ENCODE results near the gene COLEC11.

The COLEC11 gene

GRCh38 chr2:3547915-3548314 lies 47.0 kb upstream of the COLEC11 start:
- Histone ChIP-seq H3K36me3 (ENCODE audit: control insufficient read depth in 2 of 2, insufficient read depth in 1 of 2, low read length in 2 of 2) (peaks cover 57 to 97% of the 10 kb centered on the region in 2 experiments), H3K9me3 (ENCODE audit: control insufficient read depth, insufficient read depth, low read depth, low read length) (no peaks in the 10 kb centered on the region), H3K4me1 (ENCODE audit: control insufficient read depth, insufficient read depth, low read length) (no peaks in the 10 kb centered on the region), H3K4me3 (ENCODE audit: low read depth, low read length) (no peak overlapping the region), H3K27ac (ENCODE audit: extremely low read depth, low read depth, low read length) (no peak overlapping the region)
- TF ChIP-seq, protein P1, sequence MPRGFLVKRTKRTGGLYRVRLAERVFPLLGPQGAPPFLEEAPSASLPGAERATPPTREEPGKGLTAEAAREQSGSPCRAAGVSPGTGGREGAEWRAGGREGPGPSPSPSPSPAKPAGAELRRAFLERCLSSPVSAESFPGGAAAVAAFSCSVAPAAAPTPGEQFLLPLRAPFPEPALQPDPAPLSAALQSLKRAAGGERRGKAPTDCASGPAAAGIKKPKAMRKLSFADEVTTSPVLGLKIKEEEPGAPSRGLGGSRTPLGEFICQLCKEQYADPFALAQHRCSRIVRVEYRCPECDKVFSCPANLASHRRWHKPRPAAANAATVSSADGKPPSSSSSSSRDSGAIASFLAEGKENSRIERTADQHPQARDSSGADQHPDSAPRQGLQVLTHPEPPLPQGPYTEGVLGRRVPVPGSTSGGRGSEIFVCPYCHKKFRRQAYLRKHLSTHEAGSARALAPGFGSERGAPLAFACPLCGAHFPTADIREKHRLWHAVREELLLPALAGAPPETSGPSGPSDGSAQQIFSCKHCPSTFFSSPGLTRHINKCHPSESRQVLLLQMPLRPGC (tag by site-specific recombination; IDR thresholded peaks at IDR 0.05) = no peak
- TF ChIP-seq ZNF138 (tag by site-specific recombination; IDR thresholded peaks at IDR 0.05; ENCODE audit: borderline replicate concordance) (no peak), ZNF211 (tag by site-specific recombination; IDR thresholded peaks at IDR 0.05; ENCODE audit: low read depth) (no peak), HOXD13 (CRISPR knock-in tag; IDR thresholded peaks at IDR 0.05; ENCODE audit: borderline replicate concordance) (no peak), KLF16 (tag by site-specific recombination; IDR thresholded peaks at IDR 0.05) (no peak), SP3 (tag by site-specific recombination; IDR thresholded peaks at IDR 0.05) (no peak)
- ChIA-PET CTCF (no interaction called here), POLR2A (interaction anchor here (1.3 kb wide), 1 partner anchor 10 kb away, joined by 5 read pairs; the partner anchor contains the start of gene RNASEH1)

GRCh38 chr2:3553946-3554345 lies 41.0 kb upstream of the COLEC11 start:
- H3K4me3 ChIP-seq (ENCODE audit: low read depth, low read length) = no peak overlapping the region
- TF ChIP-seq, protein P1 (tag by site-specific recombination; IDR thresholded peaks at IDR 0.05) = no peak
- no peak for TF ChIP-seq ZIC2 (tag by site-specific recombination; IDR thresholded peaks at IDR 0.05)
- no peak for TF ChIP-seq ZNF169 (tag by site-specific recombination; IDR thresholded peaks at IDR 0.05)
- no peak for TF ChIP-seq ZNF621 (tag by site-specific recombination; IDR thresholded peaks at IDR 0.05)
- TF ChIP-seq IKZF3 (tag by site-specific recombination; IDR thresholded peaks at IDR 0.05) = no peak
- no peak for TF ChIP-seq ZNF48 (tag by site-specific recombination; IDR thresholded peaks at IDR 0.05)
- TF ChIP-seq ZNF707 (tag by site-specific recombination; IDR thresholded peaks at IDR 0.05) = no peak
- no peak for TF ChIP-seq ZNF221 (tag by site-specific recombination; IDR thresholded peaks at IDR 0.05; ENCODE audit: borderline replicate concordance)
- TF ChIP-seq ZNF311 (tag by site-specific recombination; IDR thresholded peaks at IDR 0.05; ENCODE audit: borderline replicate concordance) = no peak
- peaks cover 44 to 75% of the 10 kb centered on the region in 2 experiments for H3K36me3 ChIP-seq (ENCODE audit: control insufficient read depth in 2 of 2, insufficient read depth in 1 of 2, low read length in 2 of 2)
- no peaks in the 10 kb centered on the region for H3K9me3 ChIP-seq (ENCODE audit: control insufficient read depth, insufficient read depth, low read depth, low read length)
- POLR2A ChIA-PET = interaction anchor here (1.2 kb wide), 1 partner anchor 176 kb away, joined by 3 read pairs; the partner anchor contains the start of gene EIPR1
- CTCF ChIA-PET = interaction anchor here (2.6 kb wide), 1 partner anchor 130 kb away, joined by 9 read pairs; no protein-coding TSS in a partner anchor
- H3K27ac ChIP-seq (ENCODE audit: extremely low read depth, low read depth, low read length) = no peak overlapping the region
- 0 out of 2 replicates have a peak, but pooled peaks cover 3% of the 10 kb centered on the region for H3K4me1 ChIP-seq (ENCODE audit: control insufficient read depth, insufficient read depth, low read length)

GRCh38 chr2:3557639-3558204 lies 37.2 kb upstream of the COLEC11 start:
- H3K36me3 ChIP-seq (ENCODE audit: control insufficient read depth in 2 of 2, insufficient read depth in 1 of 2, low read length in 2 of 2) = peaks cover 24 to 42% of the 10 kb centered on the region in 2 experiments
- no peaks in the 10 kb centered on the region for H3K9me3 ChIP-seq (ENCODE audit: control insufficient read depth, insufficient read depth, low read depth, low read length)
- H3K4me1 ChIP-seq (ENCODE audit: control insufficient read depth, insufficient read depth, low read length) = 0 out of 2 replicates have a peak, but pooled peaks cover 3% of the 10 kb centered on the region
- TF ChIP-seq ZNF214 (tag by site-specific recombination; IDR thresholded peaks at IDR 0.05; ENCODE audit: borderline replicate concordance) (no peak), BCL11A (tag by site-specific recombination; IDR thresholded peaks at IDR 0.05; ENCODE audit: low read depth) (no peak), ZNF174 (tag by site-specific recombination; IDR thresholded peaks at IDR 0.05) (no peak), ZNF561 (tag by site-specific recombination; IDR thresholded peaks at IDR 0.05; ENCODE audit: borderline replicate concordance) (0 out of 2 replicates have a peak, but pooled peaks have one; percentile 16)
- POLR2A ChIA-PET = interaction anchor here (0.8 to 2.1 kb wide), 16 partner anchors 10 to 180 kb away, joined by 3 to 25 read pairs (median 6); partner anchors contain the start of genes ADI1, EIPR1 and RPS7
- peak overlapping the region; percentile 73; the same call in 1 of the 2 replicates for H3K27ac ChIP-seq (ENCODE audit: extremely low read depth, low read depth, low read length)
- H3K4me3 ChIP-seq (ENCODE audit: low read depth, low read length) = peak overlapping the region; percentile 96
- CTCF ChIA-PET = no interaction called here

Data from HEK293 (cell line).